DMS 273 (cell line): ENCODE results near the gene ACYP2.

ENCODE experiments used
- DNase-seq: peaks from one replicate; lab custom pipeline; 2025; ENCODE audit not compliant: unreplicated experiment; lab: John Stamatoyannopoulos, UW

Gene ACYP2

GRCh38 chr2:54149638-54150441 lies 34.4 kb downstream of the ACYP2 start:
- peak; percentile 67 for DNase-seq

- DNase-seq: no peak
These were observed 42.9 kb downstream of the ACYP2 start for GRCh38 chr2:54158311-54158710.

GRCh38 chr2:54161660-54162424 lies 46.4 kb downstream of the ACYP2 start:
- DNase-seq: no peak

- no peak for DNase-seq
These were observed 48.7 kb downstream of the ACYP2 start for GRCh38 chr2:54164106-54164505.

GRCh38 chr2:54166121-54166773 lies 50.8 kb downstream of the ACYP2 start:
- DNase-seq: no peak

- peak; percentile 65 for DNase-seq
These were observed 61.2 kb downstream of the ACYP2 start for GRCh38 chr2:54176577-54176976.

- no peak for DNase-seq
These were observed 67.9 kb downstream of the ACYP2 start for GRCh38 chr2:54183281-54183680.

GRCh38 chr2:54183972-54184371 lies 68.6 kb downstream of the ACYP2 start:
- no peak for DNase-seq

- DNase-seq: no peak
These were observed 69.7 kb downstream of the ACYP2 start for GRCh38 chr2:54185105-54185504.

- no peak for DNase-seq
These were observed 71.9 kb downstream of the ACYP2 start for GRCh38 chr2:54187331-54187730.

- no peak for DNase-seq
These were observed 74.1 kb downstream of the ACYP2 start for GRCh38 chr2:54189539-54189938.

- no peak for DNase-seq
These were observed 76.1 kb downstream of the ACYP2 start for GRCh38 chr2:54191361-54192135.

- DNase-seq: no peak
These were observed 79.6 kb downstream of the ACYP2 start for GRCh38 chr2:54194761-54195750.

- no peak for DNase-seq
These were observed 81.2 kb downstream of the ACYP2 start for GRCh38 chr2:54196646-54197045.

GRCh38 chr2:54204476-54204875 lies 89.1 kb downstream of the ACYP2 start:
- DNase-seq: no peak

- peak; percentile 74 for DNase-seq
These were observed 91.2 kb downstream of the ACYP2 start for GRCh38 chr2:54206596-54206995.

- DNase-seq: no peak
These were observed 92.3 kb downstream of the ACYP2 start for GRCh38 chr2:54207666-54208195.

- DNase-seq: peak; percentile 5
These were observed 93.2 kb downstream of the ACYP2 start for GRCh38 chr2:54208364-54209240.

- DNase-seq: no peak
These were observed 94.0 kb downstream of the ACYP2 start for GRCh38 chr2:54209379-54209778.
